DMS114 treated with DMSO at 0.1 percent for 48 hours (cell line): ENCODE measurements around the gene MAP9.
"Not testable (repeated sequence)": the region's sequence is repeated elsewhere in the genome, so short reads cannot be mapped to it uniquely, and the experiment has no call there.

Experiments
- DNase-seq: peaks from one replicate; lab custom pipeline; 2025; ENCODE audit not compliant: unreplicated experiment; lab: John Stamatoyannopoulos, UW

Gene MAP9

DNA sequence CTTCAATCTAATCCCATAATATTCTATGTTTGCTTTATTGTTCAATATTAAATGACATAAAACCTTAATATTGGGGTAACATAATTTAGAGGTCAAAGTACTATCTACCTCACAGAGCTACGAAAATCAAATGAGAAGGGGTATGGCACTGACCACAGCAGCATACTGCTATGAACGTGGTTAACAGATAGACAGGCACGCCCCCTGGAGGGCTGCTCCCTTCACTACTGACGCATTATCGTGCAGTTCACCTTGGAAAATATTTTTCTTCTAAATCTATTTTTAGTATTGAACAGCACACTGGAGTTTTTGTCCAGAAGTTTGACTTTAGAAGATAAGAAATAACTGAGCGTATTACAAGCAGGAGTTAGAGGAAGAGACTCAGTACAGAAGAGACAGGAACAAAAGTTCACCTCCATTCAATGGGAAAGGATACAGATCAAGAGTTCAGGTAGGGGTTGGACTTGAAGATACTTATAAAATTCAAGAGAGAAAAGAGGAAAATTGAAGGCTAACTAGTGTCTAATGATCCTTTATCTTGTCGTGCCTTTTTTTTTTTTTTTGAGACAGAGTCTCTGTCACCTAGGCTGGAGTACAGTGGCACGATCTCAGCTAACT lies 22.7 kb downstream of the MAP9 start:
- peak; percentile 25 for DNase-seq

GRCh38 chr4:155342142-155342541 lies 34.6 kb downstream of the MAP9 start:
- DNase-seq: no peak

GRCh38 chr4:155339999-155340398 lies 36.8 kb downstream of the MAP9 start:
- no peak for DNase-seq

DNA sequence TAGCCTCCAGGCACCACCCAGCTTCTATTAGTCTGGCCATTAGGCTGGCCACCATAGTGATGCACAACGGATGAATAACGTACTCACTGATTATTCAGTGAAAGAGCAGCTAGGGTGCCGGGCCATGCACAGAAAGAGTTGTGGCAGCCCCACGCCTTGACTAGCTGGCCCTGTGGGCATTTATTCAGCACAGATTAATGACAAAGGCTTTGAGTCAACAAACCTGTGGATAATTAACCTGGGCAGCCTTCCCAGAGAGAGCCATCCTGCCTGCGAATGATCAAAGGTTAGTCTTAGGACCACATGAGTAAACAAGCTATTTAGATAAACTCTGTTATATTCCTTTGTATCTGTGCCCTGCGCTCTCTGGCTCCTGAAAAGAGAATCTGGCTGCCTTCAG lies 37.2 kb downstream of the MAP9 start:
- DNase-seq: no peak

DNA sequence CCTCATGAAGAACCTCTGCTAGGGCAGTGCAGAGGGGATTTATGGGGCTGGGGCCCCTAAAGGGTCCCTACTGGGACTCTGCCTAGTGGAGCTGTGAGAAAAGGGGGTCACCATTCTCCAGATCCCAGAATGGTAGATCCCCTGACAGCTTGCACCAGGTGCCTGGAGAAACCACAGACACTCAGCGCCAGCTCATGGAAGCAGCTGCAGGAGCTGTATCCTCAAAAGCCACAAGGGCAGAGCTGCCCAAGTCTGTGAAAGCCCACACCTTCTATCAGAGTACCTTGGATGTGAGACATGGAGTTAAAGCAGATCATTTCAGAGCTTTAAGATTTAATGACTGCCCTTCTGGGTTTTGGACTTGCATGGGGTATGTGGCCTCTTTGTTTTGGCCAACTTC lies 38.6 kb downstream of the MAP9 start:
- no peak for DNase-seq

DNA sequence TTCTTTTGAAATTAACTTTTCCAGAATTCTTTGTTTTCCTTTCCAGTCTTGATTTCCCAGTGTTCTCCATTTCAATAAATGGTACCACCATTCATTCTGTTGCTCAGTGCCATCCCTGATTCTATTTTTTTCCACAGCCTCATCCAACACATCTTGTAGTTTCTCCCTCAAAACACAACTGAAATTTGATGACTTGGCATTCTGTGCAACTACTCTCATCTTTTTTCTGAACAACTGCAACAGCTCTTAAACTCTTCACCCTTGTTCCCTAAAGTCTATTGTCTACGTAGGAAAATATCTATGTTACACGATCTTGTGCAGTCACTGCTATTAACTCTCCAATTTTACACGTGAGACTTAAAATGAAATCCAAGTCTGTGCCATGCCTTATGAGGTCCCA lies 40.5 kb downstream of the MAP9 start:
- DNase-seq: no peak

GRCh38 chr4:155331478-155331877 lies 45.3 kb downstream of the MAP9 start:
- DNase-seq: no peak

DNA sequence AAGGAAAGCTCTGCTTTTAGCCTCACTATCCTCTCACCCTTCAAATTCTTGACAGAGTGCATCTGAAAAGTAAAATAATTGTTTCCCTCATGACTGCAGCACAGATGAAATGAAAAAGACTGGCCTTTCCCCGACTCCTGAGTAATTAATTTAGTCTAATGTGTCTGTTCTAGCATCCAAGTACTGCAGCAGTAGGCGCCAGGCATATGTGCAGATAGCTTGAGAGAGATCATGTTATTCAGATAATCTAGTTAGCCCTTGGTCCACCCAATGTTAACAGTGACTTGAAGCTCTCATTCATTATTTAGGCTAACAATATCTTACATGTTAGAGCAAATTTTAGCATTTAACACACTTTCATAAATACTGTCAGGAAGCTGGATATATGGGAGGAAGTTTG lies 54.0 kb downstream of the MAP9 start:
- no peak for DNase-seq

DNA sequence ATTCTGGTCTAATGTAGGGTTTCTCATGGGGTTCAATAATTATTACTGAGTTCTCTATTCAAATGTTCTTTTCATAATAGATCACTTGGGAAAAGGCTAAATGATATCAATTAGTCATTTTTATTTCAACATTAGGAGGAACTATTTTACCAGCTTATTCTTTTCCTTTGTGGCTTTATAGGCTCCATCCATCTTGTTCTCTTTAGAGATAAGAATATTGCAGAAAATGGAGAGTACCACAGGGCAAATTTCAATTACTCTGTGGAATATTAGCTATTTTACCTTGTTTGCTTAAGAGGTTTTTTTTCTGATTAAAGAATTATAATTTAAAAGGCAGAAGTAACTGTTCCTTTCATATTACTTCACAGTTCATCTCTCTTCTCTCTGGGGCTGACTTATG lies 55.8 kb downstream of the MAP9 start:
- no peak for DNase-seq

DNA sequence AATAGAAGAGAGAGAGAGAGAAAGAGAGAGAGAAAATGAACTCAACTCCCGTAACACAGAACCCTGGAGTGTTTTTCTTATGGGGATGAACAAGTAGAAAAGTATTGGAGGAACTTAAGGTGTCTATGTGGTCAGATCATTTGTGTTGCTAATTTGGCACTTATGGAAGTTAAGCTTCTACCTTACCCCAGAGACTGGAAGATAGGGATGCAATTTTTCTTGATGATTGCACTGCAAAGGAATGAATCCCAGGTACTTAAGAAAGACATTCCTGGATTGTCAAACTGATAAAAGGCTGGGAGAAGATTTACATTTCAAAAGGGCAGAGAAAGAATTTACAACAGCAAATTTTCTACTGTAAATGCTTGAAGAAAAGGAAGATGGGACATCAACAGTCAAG lies 57.2 kb downstream of the MAP9 start:
- no peak for DNase-seq

DNA sequence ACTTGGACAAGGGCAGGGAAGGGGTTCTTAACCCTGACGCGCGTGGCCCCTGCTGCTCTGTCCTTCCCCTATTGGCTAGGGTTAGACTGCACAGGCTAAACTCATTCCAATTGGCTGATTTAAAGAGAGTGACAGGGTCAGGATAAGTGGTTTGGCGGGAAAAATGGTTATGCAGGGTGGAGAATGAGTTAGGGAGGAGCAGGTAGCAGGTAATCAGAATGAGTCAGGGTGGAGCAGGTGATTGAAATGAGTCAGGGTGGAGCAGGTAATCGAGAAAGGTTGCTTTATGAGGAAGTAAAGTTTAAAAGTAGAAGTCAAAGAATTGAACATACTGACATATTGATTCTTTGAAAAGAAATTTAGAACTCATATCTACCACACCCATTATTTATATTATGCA lies 64.7 kb downstream of the MAP9 start:
- DNase-seq: not testable (repeated sequence)

DNA sequence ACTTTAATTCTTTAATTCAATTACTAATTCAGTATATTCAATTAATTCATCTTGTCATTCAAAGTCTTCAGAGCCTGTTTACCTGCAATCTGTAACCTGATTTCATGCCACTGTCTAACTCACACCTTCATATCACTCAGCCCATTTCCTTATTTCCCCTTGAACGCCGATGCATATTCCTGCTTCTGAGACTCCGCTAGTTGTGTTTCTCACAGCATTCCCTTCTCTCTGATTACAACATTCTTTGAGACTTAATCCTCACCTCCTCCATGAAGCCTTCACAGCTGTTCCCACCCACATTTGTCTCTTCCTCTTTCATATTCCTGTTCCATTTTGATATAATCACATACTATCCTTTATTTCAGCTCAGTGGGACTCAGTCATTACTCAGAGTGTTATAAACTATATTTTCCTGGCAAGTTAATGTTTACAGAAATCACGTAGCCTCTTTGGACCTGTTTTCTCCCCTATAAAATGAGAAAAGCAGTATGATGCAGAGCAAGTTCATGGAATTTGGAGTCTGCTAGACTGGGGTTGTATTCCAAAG lies 69.0 kb downstream of the MAP9 start:
- no peak for DNase-seq

DNA sequence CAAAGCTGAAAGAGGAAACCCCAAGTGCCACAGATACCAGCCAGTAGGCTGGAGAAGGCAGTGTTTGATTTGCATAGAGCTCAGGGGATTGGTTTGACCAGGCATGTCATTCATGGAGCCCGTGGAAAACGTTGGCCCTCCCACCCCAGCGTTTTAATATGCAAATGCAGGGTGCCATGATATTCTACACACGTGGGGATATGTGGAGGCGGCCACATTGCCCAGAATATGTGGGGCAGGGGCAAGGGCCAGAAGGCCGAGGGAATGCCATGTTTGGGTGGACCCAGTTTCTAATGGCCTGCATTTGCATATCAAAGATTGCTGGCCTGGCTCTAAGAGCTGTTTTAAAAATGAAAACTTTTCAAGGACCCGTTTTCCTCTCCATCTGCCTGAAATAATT lies 71.1 kb downstream of the MAP9 start:
- DNase-seq: no peak

GRCh38 chr4:155304375-155304774 lies 72.4 kb downstream of the MAP9 start:
- no peak for DNase-seq

DNA sequence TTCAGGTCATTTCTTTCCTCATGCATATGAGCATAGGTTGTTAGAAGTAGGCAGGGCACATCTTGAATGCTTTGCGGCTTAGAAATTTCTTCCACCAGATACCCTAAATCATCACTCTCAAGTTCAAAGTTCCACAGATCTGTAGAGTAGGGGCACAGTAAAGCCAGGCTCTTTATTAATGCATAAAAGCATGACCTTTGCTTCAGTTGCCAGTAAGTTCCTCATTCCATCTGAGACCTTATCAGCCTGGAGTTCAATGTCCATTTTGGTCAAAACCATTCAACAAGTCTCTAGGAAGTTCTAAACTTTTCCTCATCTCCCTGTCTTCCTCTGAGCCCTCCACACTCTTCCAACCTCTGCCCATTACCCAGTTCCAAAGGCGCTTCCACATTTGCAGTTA lies 77.7 kb downstream of the MAP9 start:
- DNase-seq: no peak
